Renal pelvis (tissue), 4 donors: Measurements from ENCODE around the gene SELP. TPM values are rescaled to one million over a fixed set of nuclear protein-coding genes. Genes with fewer than 3 reads are reported as not detected.

ENCODE experiments used
- DNase-seq: peaks from one replicate; pipeline ENCODE4 v3.0.0-alpha.2; 2013
- polyA plus RNA-seq, 3 donors: library from polyadenylated mRNA; unstranded; fragments of 120-200 nt; gene quantifications; one replicate each; pipeline ENCODE4 v1.2.1, GENCODE V29; 2013; ENCODE audit not compliant: insufficient read length in 3 of 3

Gene SELP
- polyA plus RNA-seq, 3 donors, result 4.9 to 7.1 (median 5.3) TPM

- DNase-seq, result no peak
Measured at GRCh38 chr1:169577981-169578738, 51.8 kb downstream of the SELP start.

DNA sequence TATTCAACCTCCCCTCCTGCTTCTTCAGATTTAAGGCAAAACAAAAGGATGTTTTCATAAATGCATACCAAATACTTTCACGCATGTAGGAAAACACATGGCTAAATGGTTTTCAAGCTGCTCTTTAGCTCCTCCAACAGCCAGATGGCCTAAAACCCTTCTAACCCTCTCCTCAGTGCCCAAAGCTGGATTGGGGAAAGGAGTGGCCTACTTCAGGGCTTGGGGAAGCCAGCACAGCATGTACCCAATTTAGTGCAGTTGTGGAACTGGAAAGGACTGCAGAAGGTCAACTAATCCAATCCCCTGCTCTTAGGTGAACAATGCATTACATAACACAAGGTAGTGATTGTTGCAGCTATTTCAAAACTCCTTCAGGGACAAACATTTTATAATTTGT is 53.0 kb downstream of the SELP start:
- DNase-seq, result no peak

DNA sequence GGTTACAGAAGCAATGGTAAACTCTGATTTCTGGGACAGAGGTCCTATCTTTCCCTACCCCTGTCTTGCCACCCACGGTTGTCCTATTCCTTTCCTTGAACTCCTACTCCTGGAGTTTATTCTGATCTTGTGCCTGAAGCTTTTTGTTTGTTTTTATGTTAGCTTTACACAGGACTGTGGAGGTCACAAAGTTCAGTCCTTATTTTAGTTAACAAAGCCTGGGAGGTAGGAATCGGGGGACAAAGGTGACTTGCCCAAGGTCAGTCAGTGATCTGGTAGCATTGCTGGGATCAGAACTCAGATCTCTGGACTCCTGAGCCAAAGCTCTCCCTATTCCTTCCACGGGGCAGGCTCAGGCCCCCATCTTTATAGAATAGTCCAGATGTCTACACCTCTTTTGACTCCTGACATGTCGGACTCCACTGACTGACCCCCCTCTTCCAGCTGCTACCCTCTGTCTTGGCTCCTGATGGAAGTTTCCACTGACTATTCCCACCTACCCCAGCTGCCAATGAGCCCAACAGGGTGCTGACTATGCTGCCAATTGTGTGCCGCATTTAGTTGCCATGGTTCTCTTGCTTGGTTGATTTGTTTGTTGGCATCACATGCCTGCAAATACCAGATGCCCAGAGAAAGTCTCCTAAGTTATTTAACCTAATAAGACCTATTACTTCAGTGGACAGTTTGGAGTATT is 53.5 kb downstream of the SELP start:
- no peak for DNase-seq

GRCh38 chr1:169574336-169574735 is 55.6 kb downstream of the SELP start:
- no peak for DNase-seq

DNA sequence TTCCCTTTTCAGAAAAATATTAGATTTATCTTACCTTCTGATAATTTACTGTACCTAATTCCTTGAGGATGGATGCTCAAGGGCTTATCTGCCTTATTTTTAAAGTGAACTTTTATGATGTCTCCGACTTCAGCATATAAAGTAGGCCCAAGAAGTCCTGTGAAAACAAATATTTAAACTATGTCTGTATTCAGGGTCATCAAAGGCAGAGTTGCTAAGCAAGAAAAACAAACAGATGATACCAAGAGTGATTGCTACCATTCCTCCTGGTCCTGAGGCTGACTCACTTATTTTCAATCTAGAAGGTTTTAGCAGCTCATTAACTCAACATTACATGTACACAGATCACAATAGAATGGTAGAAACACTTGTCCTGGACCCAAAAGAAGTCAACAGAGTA is 57.7 kb downstream of the SELP start:
- DNase-seq, result no peak

DNA sequence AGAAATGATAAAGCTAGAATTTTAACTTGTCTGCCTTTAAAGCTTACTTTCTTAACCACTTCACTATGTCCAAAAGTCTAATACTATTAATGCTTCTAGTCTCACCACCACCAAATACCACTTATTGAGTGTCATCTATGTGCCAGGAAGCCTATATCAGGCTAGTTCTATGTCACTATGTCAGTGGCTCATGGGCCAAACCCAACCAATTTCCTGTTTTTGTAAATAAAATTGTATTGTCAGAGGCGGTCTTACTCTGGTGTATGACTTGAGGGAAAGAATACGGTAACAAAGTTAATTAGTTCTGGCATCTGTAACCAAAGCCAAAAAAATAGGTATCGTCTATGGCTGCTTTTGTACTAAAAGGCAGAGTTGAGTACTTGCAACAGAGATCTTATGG is 58.5 kb downstream of the SELP start:
- no peak for DNase-seq

DNA sequence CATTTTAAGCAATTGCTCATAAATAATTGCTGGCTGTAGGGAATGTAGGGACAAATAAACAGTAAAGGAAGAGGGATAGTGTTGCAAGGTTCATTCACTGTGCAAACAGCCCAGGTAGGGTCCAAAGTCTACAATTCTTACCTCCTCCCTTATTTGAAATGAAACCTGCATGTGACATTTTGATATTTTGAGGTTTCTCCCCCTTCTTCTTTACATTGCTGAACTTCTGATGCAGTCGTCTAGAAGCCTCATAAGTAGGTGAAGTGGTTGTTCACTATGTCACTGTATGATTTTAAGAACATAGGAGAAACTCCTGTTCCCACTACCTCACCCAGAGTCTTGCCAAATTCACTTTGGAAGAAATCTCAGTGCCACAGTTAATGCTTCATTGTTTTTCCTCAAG is 59.8 kb downstream of the SELP start:
- no peak for DNase-seq

DNA sequence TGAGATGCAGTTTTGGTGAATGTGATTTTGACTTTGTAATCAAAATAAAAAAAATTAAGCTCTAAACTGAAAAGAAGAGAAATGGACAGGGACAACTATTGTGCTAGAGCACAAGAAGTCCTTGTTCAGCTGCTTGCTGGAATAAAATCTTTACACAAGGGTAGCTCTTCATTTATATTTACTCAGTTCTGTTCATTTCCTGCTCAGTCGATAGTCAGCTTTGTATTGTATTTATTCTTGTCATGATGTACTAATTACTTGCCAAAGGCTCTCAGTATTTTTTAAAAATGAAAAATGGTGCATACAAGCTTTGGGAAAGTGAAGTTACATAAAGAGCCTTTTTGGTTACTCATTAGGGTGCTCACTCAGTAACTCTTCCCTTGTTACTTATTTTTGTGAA is 61.4 kb downstream of the SELP start:
- DNase-seq, result no peak

- peak; percentile 34 for DNase-seq
Measured at GRCh38 chr1:169565335-169566271, 64.3 kb downstream of the SELP start.

GRCh38 chr1:169563650-169564049 is 66.3 kb downstream of the SELP start:
- DNase-seq, result no peak

- no peak for DNase-seq
Measured at GRCh38 chr1:169563019-169563615, 66.8 kb downstream of the SELP start.

GRCh38 chr1:169561692-169562091 is 68.2 kb downstream of the SELP start:
- DNase-seq, result no peak

GRCh38 chr1:169557131-169557530 is 72.8 kb downstream of the SELP start:
- DNase-seq, result no peak

DNA sequence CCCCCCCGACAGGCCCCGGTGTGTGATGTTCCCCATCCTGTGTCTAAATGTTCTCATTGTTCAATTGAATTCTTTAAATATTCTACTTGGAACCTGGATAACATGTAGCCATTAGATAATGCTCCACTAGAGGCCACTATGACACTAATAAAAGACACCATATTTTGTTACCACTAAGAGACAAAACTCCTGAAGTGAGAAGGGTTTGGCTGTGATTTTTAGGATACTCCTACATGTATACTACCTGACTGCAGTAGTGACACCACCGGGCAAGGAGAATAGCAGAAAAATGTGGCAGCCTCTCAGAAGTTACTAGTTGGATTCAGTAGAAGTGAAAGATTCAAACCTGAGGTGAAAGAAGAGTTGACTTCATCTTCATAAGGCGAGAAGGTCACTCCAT is 79.6 kb downstream of the SELP start:
- peak; percentile 42 for DNase-seq

DNA sequence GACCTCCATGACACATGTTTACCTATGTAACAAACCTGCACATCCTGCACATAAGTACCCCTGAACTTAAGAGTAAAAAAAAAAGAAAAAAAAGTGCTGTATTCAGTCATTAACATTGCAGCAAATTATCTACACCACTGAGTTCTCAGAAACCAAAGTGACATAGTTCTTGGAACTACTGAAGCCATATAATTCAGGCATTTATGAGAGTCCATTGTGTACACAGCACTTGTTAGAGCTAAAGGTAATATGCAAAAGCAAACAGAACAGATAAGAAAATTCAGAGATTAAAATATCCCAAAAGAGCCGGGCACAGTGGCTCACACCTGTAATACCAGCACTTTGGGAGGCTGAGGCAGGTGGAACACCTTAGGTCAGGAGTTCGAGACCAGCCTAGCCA is 81.6 kb downstream of the SELP start:
- no peak for DNase-seq

GRCh38 chr1:169546087-169546995 is 83.6 kb downstream of the SELP start:
- DNase-seq, result peak; percentile 61

DNA sequence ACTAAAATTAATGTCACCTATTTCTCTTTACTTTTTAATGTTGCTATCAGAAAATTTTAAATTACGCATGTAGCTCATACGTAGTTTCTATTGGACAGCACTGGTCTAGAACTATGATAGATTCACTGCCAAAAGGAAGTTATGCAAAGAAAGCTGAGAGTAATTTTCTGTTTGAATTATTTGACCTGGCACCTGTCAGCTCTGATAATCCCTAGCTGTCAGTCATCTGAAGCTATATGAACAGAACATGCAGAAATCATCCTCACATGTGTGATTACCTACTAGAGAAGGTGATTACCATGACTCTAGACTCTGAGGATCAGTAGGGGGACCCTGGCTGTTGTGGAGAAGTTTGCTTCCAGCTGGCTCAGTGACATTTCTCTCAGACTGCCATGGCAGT is 84.5 kb downstream of the SELP start:
- no peak for DNase-seq

GRCh38 chr1:169538998-169539871 is 90.7 kb downstream of the SELP start:
- DNase-seq, result no peak
